ENCODE data around the gene TRHDE. TPM values are rescaled to one million over a fixed set of nuclear protein-coding genes. Genes with fewer than 3 reads are reported as not detected.

Gene TRHDE
- total and polyA plus RNA-seq, 2 donors (not counting 3 experiments of a cell fraction or from before 2014, with no cell fraction given) = not detected

GRCh38 chr12:72453550-72453949 lies 181.4 kb downstream of the TRHDE start:
- Histone ChIP-seq H3K9me1 (replicated peaks; ENCODE audit: control insufficient read depth, extremely low read depth, insufficient read depth, low read length) (no peaks in the 10 kb centered on the region), H3K4me3 (replicated peaks in 1 of 3; ENCODE audit: insufficient read depth in 1 of 3, low read depth in 1 of 3, low read length in 3 of 3) (no peak overlapping the region), H3K9ac (replicated peaks; ENCODE audit: extremely low read depth, insufficient read depth, low read length) (no peak overlapping the region), H3K9me3 (replicated peaks; ENCODE audit: control insufficient read depth, insufficient read depth, low read length) (peaks cover 4% of the 10 kb centered on the region), H3K4me2 (ENCODE audit: insufficient read depth, low read length) (no peak overlapping the region), H3K27me3 (ENCODE audit: control insufficient read depth in 2 of 2, insufficient read depth in 2 of 2, low read length in 2 of 2) (no peaks in the 10 kb centered on the region), H3K4me1 (ENCODE audit: control insufficient read depth, extremely low read depth, insufficient read depth, low read length) (no peaks in the 10 kb centered on the region), H2AFZ (ENCODE audit: low read depth, low read length) (no peak overlapping the region), H4K20me1 (replicated peaks; ENCODE audit: control insufficient read depth, extremely low read depth, insufficient read depth, low read length) (no peaks in the 10 kb centered on the region), H3K27ac (ENCODE audit: insufficient read depth, low read depth, low read length) (no peak overlapping the region), H3K79me2 (ENCODE audit: control insufficient read depth, insufficient read depth, low read length) (no peaks in the 10 kb centered on the region), H3K36me3 (ENCODE audit: control insufficient read depth in 2 of 2, extremely low read depth in 1 of 2, insufficient read depth in 2 of 2, low read length in 2 of 2) (no peaks in the 10 kb centered on the region)
- BruUV-seq (replicated peaks) = no TSS peak
- dilution Hi-C loops (cut with MboI; ENCODE audit: extremely low pct_ligation_motif_present, low sequenced_read_pairs) = no loop called here
- TF ChIP-seq EZH2 (IDR thresholded peaks at IDR 0.05; ENCODE audit: borderline replicate concordance, low read depth, low read length, severe bottlenecking) (no peak), MAX (IDR thresholded peaks at IDR 0.05; ENCODE audit: insufficient read depth, insufficient read length) (no peak), GATA2 (IDR thresholded peaks at IDR 0.05; ENCODE audit: insufficient read depth, insufficient read length, low read depth, low read length) (no peak), POLR2A (IDR thresholded peaks at IDR 0.05; ENCODE audit: low read depth, low read length) (no peak), JUN (IDR thresholded peaks at IDR 0.05; ENCODE audit: borderline replicate concordance, insufficient read depth, insufficient read length, low read depth) (no peak), POLR2AphosphoS5 (IDR thresholded peaks at IDR 0.05; ENCODE audit: insufficient read depth, low read depth, low read length) (no peak), FOS (IDR thresholded peaks at IDR 0.05; ENCODE audit: borderline replicate concordance, insufficient read depth, low read length) (no peak), CTCF (IDR thresholded peaks at IDR 0.05; ENCODE audit: extremely low read depth in 1 of 2, insufficient read depth in 1 of 2, low read depth in 1 of 2, low read length in 2 of 2) (no peak), MYC (IDR thresholded peaks at IDR 0.05; ENCODE audit: low read depth, low read length) (no peak)
- no peak for DNase-seq (ENCODE audit: low read depth, low spot score)
- CTCF ChIA-PET = no interaction called here
- POLR2A ChIA-PET = no interaction called here
- intact Hi-C loops (cut with micrococcal nuclease) = no loop called here
- FAIRE-seq = no peak
